ENCODE measurements around the gene RPTOR. TPM values are rescaled to one million over a fixed set of nuclear protein-coding genes. Genes with fewer than 3 reads are reported as not detected.

The RPTOR gene
- total RNA-seq, 4 donors from 2014 or later: 47.6 to 56.9 (median 55.4) TPM

- no peak overlapping the region for H3K4me3 ChIP-seq
- no peaks in the 10 kb centered on the region for H3K9me3 ChIP-seq
- intact Hi-C loops (cut with DNase I; ENCODE audit: low total_unique reads) (no loop called here), in situ Hi-C loops (cut with MboI; ENCODE audit: low sequenced_read_pairs in 4 of 4) (no loop called here)
- H3K4me1 ChIP-seq: no peaks in the 10 kb centered on the region
- no peak for ATAC-seq
- peaks cover 0 to 47% of the 10 kb centered on the region in 2 donors for H3K36me3 ChIP-seq
- no peak for TF ChIP-seq POLR2A (IDR thresholded peaks at IDR 0.05)
- TF ChIP-seq CTCF (IDR thresholded peaks at IDR 0.05 in 4 of 5, conservative IDR thresholded peaks at IDR 0.05 in 1 of 5): no peak
- DNase-seq: no peak
- no peak overlapping the region for H3K27ac ChIP-seq
- no peaks in the 10 kb centered on the region for H3K27me3 ChIP-seq
These were observed 381.2 kb downstream of the RPTOR start for GRCh38 chr17:80925688-80926335.

GRCh38 chr17:80926591-80927250 lies 382.1 kb downstream of the RPTOR start:
- no peaks in the 10 kb centered on the region for H3K27me3 ChIP-seq
- H3K4me3 ChIP-seq: no peak overlapping the region
- no peaks in the 10 kb centered on the region for H3K9me3 ChIP-seq
- H3K27ac ChIP-seq: no peak overlapping the region
- in situ Hi-C loops (cut with MboI; ENCODE audit: low sequenced_read_pairs in 4 of 4): no loop called here
- no peak for DNase-seq
- intact Hi-C loops (cut with DNase I; ENCODE audit: low total_unique reads): no loop called here
- ATAC-seq: no peak
- no peaks in the 10 kb centered on the region for H3K4me1 ChIP-seq
- no peak for TF ChIP-seq CTCF (IDR thresholded peaks at IDR 0.05 in 4 of 5, conservative IDR thresholded peaks at IDR 0.05 in 1 of 5)
- TF ChIP-seq POLR2A (IDR thresholded peaks at IDR 0.05): no peak
- H3K36me3 ChIP-seq: peaks cover 0 to 47% of the 10 kb centered on the region in 2 donors

GRCh38 chr17:80927791-80928216 lies 383.2 kb downstream of the RPTOR start:
- DNase-seq (no peak), ATAC-seq (no peak)
- in situ Hi-C loops (cut with MboI; ENCODE audit: low sequenced_read_pairs in 4 of 4): no loop called here
- H3K4me1 ChIP-seq: no peaks in the 10 kb centered on the region
- H3K27ac ChIP-seq: no peak overlapping the region
- peaks cover 0 to 47% of the 10 kb centered on the region in 2 donors for H3K36me3 ChIP-seq
- no peaks in the 10 kb centered on the region for H3K27me3 ChIP-seq
- H3K9me3 ChIP-seq: no peaks in the 10 kb centered on the region
- no peak overlapping the region for H3K4me3 ChIP-seq
- TF ChIP-seq POLR2A (IDR thresholded peaks at IDR 0.05) (no peak), CTCF (IDR thresholded peaks at IDR 0.05 in 4 of 5, conservative IDR thresholded peaks at IDR 0.05 in 1 of 5) (no peak)
- intact Hi-C loops (cut with DNase I; ENCODE audit: low total_unique reads): no loop called here

DNA sequence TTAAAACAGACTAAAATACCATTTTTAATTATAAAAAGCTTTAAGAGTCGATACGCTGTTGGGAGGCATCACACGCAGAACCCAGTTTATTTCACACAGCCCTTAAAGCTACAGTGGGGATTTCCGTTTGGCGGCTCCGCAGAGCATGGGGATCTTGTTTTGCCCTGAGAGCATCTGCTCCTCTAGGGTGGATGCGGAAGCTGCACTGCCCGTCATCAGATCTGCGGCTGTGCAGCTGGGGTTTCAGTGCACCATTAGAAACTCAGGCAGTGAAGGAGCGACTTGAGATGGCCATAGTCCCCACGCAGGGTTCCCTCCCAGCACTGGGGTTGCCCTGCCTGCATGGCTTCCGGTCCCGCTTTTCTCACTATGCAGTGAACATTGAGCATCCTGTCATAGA lies 384.8 kb downstream of the RPTOR start:
- Histone ChIP-seq H3K27me3 (no peaks in the 10 kb centered on the region), H3K36me3 (peaks cover 0 to 36% of the 10 kb centered on the region in 2 donors), H3K9me3 (no peaks in the 10 kb centered on the region), H3K4me3 (no peak overlapping the region), H3K27ac (no peak overlapping the region), H3K4me1 (no peaks in the 10 kb centered on the region)
- intact Hi-C loops (cut with DNase I; ENCODE audit: low total_unique reads) (no loop called here), in situ Hi-C loops (cut with MboI; ENCODE audit: low sequenced_read_pairs in 4 of 4) (no loop called here)
- TF ChIP-seq POLR2A (IDR thresholded peaks at IDR 0.05): no peak
- no peak for TF ChIP-seq CTCF (IDR thresholded peaks at IDR 0.05 in 4 of 5, conservative IDR thresholded peaks at IDR 0.05 in 1 of 5)
- no peak for ATAC-seq
- no peak for DNase-seq

Measured in gastrocnemius medialis (tissue), 4 donors.